PC-3 (cell line): ENCODE measurements around the gene DCTN2. TPM values are rescaled to one million over a fixed set of nuclear protein-coding genes. Genes with fewer than 3 reads are reported as not detected.
"Not testable (repeated sequence)": the region's sequence is repeated elsewhere in the genome, so short reads cannot be mapped to it uniquely, and the experiment has no call there.

Experiments
- ATAC-seq: fragments of 200-7000 bp; cut with Tn5 transposase; 2 replicates; pipeline ENCODE4 v1.9.1; 2020; ENCODE audit warnings: mild to moderate bottlenecking, moderate library complexity
- BruUV-seq: library from RNA; stranded (reverse); fragments of 400-500 nt; replicated peaks from 2 replicates; lab custom pipeline; 2021; lab: Mats Ljungman, UMichigan
- CTCF ChIA-PET: fragments of 300-600 bp; sonication (Branson Sonifier 250); formaldehyde crosslinking; loops from one replicate; lab custom pipeline; 2022; ENCODE audit warnings: antibody characterized with exemption; lab: Charles Lee
- POLR2A ChIA-PET: fragments of 300-600 bp; sonication (Branson Sonifier 250); formaldehyde crosslinking; loops from one replicate; lab custom pipeline; 2022; ENCODE audit warnings: antibody characterized with exemption; ENCODE audit not compliant: unreplicated experiment; lab: Charles Lee
- DNase-seq: peaks from one replicate; pipeline ENCODE4 v3.0.0-alpha.2; 2015
- H2AFZ ChIP-seq: fragments of 300-600 bp; sonication (generic); 2 replicates; pipeline ENCODE4 v1.6.0; 2016; ENCODE audit warnings: antibody characterized with exemption, low read length
- H3F3A ChIP-seq: fragments of 300-600 bp; sonication (generic); one replicate; pipeline ENCODE4 v1.6.0; 2017; ENCODE audit warnings: antibody characterized with exemption, low read length, control low read depth, mild to moderate bottlenecking; ENCODE audit not compliant: unreplicated experiment
- H3K27ac ChIP-seq: fragments of 300-600 bp; sonication (generic); 2 replicates; pipeline ENCODE4 v1.5.1; 2016; ENCODE audit warnings: mild to moderate bottlenecking, low read length
- H3K27me3 ChIP-seq: fragments of 300-600 bp; sonication (generic); 2 replicates; pipeline ENCODE4 v1.6.1; 2016; ENCODE audit warnings: low read length, mixed read lengths
- H3K36me3 ChIP-seq: fragments of 300-600 bp; sonication (generic); 2 replicates; pipeline ENCODE4 v1.6.1; 2016; ENCODE audit warnings: low read depth, mixed run types, low read length, mixed read lengths
- H3K4me1 ChIP-seq: fragments of 300-600 bp; sonication (generic); 2 replicates; pipeline ENCODE4 v1.5.1; 2016; ENCODE audit warnings: low read length; ENCODE audit not compliant: insufficient read depth
- H3K4me2 ChIP-seq: fragments of 300-600 bp; sonication (generic); 2 replicates; pipeline ENCODE4 v1.6.0; 2016; ENCODE audit warnings: low read length
- H3K4me3 ChIP-seq: fragments of 300-600 bp; sonication (generic); 2 replicates; pipeline ENCODE4 v1.5.1; 2016; ENCODE audit warnings: mild to moderate bottlenecking, low read length, mixed read lengths
- H3K79me2 ChIP-seq: fragments of 300-600 bp; sonication (generic); 2 replicates; pipeline ENCODE4 v1.6.1; 2017; ENCODE audit warnings: low read length, mixed read lengths
- H3K9ac ChIP-seq: fragments of 300-600 bp; sonication (generic); 2 replicates; pipeline ENCODE4 v1.6.0; 2016; ENCODE audit warnings: mild to moderate bottlenecking, low read length
- H3K9me2 ChIP-seq: fragments of 300-600 bp; sonication (generic); replicated peaks from 2 replicates; pipeline ENCODE4 v1.6.1; 2016; ENCODE audit warnings: mixed run types, low read length, mixed read lengths
- H3K9me3 ChIP-seq: fragments of 300-600 bp; sonication (generic); 2 replicates; pipeline ENCODE4 v1.6.1; 2016; ENCODE audit warnings: low read length, mixed read lengths
- H4K20me1 ChIP-seq: fragments of 300-600 bp; sonication (generic); 2 replicates; pipeline ENCODE4 v1.6.1; 2016; ENCODE audit warnings: low read length, mixed read lengths
- EZH2 ChIP-seq: fragments of 300-600 bp; sonication (generic); IDR thresholded peaks from one replicate; pipeline ENCODE4 v1.6.1; 2017; ENCODE audit warnings: antibody characterized with exemption, mild to moderate bottlenecking, low read length; ENCODE audit not compliant: unreplicated experiment
- EZH2phosphoT487 ChIP-seq: fragments of 300-600 bp; sonication (generic); IDR thresholded peaks from 2 replicates; pipeline ENCODE4 v1.6.1; 2018; ENCODE audit warnings: mild to moderate bottlenecking, antibody characterized with exemption, low read length, borderline replicate concordance
- intact Hi-C: fragments of 100-400 bp; cut with micrococcal nuclease; formaldehyde crosslinking; loops from 2 replicates; pipeline ENCODE4 v1.9.0; 2023
- total RNA-seq: library from RNA; depleted of rRNA; stranded (reverse); fragments of >200 nt; gene quantifications from 2 replicates; pipeline ENCODE4 v1.2.3, GENCODE V29; 2014
- TF ChIP-seq, protein P1 (sequence below): fragments of 300-600 bp; sonication (generic); conservative IDR thresholded peaks from 2 replicates; pipeline ENCODE4 v1.5.1; 2017; ENCODE audit warnings: antibody characterized with exemption, low read depth, mild to moderate bottlenecking, low read length

The DCTN2 gene
- total RNA-seq, 1 experiment from 2014 or later: 88.5 TPM

DNA sequence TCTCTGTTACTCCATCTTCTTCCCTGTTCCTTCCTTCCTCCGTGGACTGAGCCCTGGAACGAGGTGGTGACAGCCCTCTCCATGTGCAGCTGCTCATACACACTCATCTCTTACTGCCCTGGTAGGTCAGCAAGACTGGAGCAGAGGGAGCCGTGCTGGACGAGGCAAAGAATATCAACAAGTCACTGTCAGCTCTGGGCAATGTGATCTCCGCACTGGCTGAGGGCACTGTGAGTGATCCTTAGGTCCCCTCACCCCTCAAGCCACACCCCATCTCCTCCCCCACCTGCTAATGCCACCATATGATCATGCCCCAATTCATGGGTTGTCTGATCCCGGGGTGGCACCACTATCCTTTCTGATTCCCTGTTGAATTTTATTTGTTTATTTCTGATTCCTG, 21.8 kb upstream of the DCTN2 start:
- H3K4me1 ChIP-seq: no peaks in the 10 kb centered on the region
- no peak overlapping the region for H3K4me3 ChIP-seq
- TF ChIP-seq EZH2 (no peak), EZH2phosphoT487 (no peak)
- TF ChIP-seq, protein P1, sequence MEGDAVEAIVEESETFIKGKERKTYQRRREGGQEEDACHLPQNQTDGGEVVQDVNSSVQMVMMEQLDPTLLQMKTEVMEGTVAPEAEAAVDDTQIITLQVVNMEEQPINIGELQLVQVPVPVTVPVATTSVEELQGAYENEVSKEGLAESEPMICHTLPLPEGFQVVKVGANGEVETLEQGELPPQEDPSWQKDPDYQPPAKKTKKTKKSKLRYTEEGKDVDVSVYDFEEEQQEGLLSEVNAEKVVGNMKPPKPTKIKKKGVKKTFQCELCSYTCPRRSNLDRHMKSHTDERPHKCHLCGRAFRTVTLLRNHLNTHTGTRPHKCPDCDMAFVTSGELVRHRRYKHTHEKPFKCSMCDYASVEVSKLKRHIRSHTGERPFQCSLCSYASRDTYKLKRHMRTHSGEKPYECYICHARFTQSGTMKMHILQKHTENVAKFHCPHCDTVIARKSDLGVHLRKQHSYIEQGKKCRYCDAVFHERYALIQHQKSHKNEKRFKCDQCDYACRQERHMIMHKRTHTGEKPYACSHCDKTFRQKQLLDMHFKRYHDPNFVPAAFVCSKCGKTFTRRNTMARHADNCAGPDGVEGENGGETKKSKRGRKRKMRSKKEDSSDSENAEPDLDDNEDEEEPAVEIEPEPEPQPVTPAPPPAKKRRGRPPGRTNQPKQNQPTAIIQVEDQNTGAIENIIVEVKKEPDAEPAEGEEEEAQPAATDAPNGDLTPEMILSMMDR: no peak
- H2AFZ ChIP-seq: no peak overlapping the region
- H3K27me3 ChIP-seq: 0 out of 2 replicates have a peak, but pooled peaks cover 6% of the 10 kb centered on the region
- no peaks in the 10 kb centered on the region for H3F3A ChIP-seq
- ATAC-seq: no peak
- no peak overlapping the region for H3K4me2 ChIP-seq
- DNase-seq: no peak
- no peaks in the 10 kb centered on the region for H3K9me3 ChIP-seq
- no peaks in the 10 kb centered on the region for H4K20me1 ChIP-seq
- no peaks in the 10 kb centered on the region for H3K9me2 ChIP-seq
- no peak overlapping the region for H3K27ac ChIP-seq
- CTCF ChIA-PET: no interaction called here
- no peaks in the 10 kb centered on the region for H3K36me3 ChIP-seq
- no peak overlapping the region for H3K9ac ChIP-seq
- H3K79me2 ChIP-seq: no peaks in the 10 kb centered on the region
- no TSS peak for BruUV-seq
- intact Hi-C loops: no loop called here
- POLR2A ChIA-PET: no interaction called here

DNA sequence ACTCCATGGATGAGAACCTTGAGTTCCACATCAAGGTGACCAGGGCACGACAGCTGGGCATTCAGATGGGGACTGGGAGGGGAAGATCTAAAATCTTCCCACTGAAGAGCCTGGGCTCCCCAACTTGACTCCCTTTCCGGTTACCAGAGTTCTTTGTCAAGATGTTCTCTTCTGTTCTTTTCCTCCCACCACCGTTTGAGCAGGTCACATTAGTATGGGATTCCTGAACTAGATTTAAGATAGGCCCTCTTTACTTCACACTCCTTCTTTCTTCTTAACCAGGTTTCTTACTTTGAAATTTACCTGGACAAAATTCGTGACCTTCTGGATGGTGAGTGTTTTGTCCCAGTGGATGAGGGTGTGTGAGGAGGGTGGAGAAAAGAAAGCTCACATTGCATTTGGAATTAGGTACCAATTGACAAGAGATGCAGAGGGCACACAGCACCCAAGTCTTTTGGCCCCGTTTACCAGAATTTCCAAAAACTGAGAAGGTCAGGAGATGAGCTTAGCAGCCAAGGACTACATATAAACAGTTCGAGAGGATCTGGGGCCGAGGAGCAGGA, 17.3 kb upstream of the DCTN2 start:
- ChIA-PET CTCF (no interaction called here), POLR2A (no interaction called here)
- Histone ChIP-seq H3K4me3 (no peak overlapping the region), H4K20me1 (no peaks in the 10 kb centered on the region), H3K9me3 (no peaks in the 10 kb centered on the region), H3K4me2 (no peak overlapping the region), H3K9ac (no peak overlapping the region), H3K4me1 (no peaks in the 10 kb centered on the region), H3K9me2 (no peaks in the 10 kb centered on the region), H3K27ac (no peak overlapping the region), H3K27me3 (peaks cover 12% of the 10 kb centered on the region; the same call in 1 of the 2 replicates), H3K79me2 (no peaks in the 10 kb centered on the region), H3F3A (no peaks in the 10 kb centered on the region), H3K36me3 (no peaks in the 10 kb centered on the region), H2AFZ (no peak overlapping the region)
- no peak for ATAC-seq
- intact Hi-C loops: no loop called here
- TF ChIP-seq EZH2: no peak
- TF ChIP-seq, protein P1: no peak
- TF ChIP-seq EZH2phosphoT487: no peak
- DNase-seq: no peak
- no TSS peak for BruUV-seq

DNA sequence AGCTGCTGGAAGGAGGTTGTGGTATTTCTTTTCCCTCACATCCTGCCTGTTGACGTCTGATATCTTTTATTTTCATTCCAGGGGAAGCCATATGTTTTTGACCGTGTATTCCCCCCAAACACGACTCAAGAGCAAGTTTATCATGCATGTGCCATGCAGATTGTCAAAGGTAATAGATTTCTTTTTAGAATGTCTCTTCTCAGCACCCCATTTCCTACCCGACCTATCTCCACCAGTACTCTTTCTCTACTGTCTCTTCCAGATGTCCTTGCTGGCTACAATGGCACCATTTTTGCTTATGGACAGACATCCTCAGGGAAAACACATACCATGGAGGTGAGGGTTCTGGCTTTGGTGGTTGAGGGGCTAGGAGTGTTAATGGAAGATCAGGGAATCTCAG, 16.4 kb upstream of the DCTN2 start:
- no peaks in the 10 kb centered on the region for H3K9me3 ChIP-seq
- no peaks in the 10 kb centered on the region for H3K79me2 ChIP-seq
- no peak overlapping the region for H3K9ac ChIP-seq
- H3K9me2 ChIP-seq: no peaks in the 10 kb centered on the region
- H4K20me1 ChIP-seq: no peaks in the 10 kb centered on the region
- H3K4me2 ChIP-seq: no peak overlapping the region
- no peak for DNase-seq
- intact Hi-C loops: no loop called here
- peaks cover 12% of the 10 kb centered on the region; the same call in 1 of the 2 replicates for H3K27me3 ChIP-seq
- H3K4me3 ChIP-seq: no peak overlapping the region
- ATAC-seq: no peak
- H3K36me3 ChIP-seq: no peaks in the 10 kb centered on the region
- no peak overlapping the region for H3K27ac ChIP-seq
- no TSS peak for BruUV-seq
- TF ChIP-seq, protein P1: no peak
- no peak for TF ChIP-seq EZH2
- no peak for TF ChIP-seq EZH2phosphoT487
- no peaks in the 10 kb centered on the region for H3F3A ChIP-seq
- POLR2A ChIA-PET: no interaction called here
- no peak overlapping the region for H2AFZ ChIP-seq
- H3K4me1 ChIP-seq: no peaks in the 10 kb centered on the region
- CTCF ChIA-PET: no interaction called here

GRCh38 chr12:57561117-57561516, 14.1 kb upstream of the DCTN2 start:
- DNase-seq (peak; percentile 27), ATAC-seq (0 out of 2 replicates have a peak, but pooled peaks have one; percentile 50)
- H3F3A ChIP-seq, H3K36me3 ChIP-seq, H3K9me2 ChIP-seq, intact Hi-C loops, H3K4me1 ChIP-seq, H3K27ac ChIP-seq, H3K9ac ChIP-seq, CTCF ChIA-PET, H3K79me2 ChIP-seq, H4K20me1 ChIP-seq, H3K4me3 ChIP-seq, H2AFZ ChIP-seq, POLR2A ChIA-PET, H3K9me3 ChIP-seq, H3K4me2 ChIP-seq, BruUV-seq: not testable (repeated sequence)
- H3K27me3 ChIP-seq: peaks cover 12% of the 10 kb centered on the region; the same call in 1 of the 2 replicates
